DND-41 (cell line): ENCODE results near the gene NFATC3.

Experiments used
- ATAC-seq: fragments of 200-7000 bp; cut with Tn5 transposase; 3 replicates; pipeline ENCODE4 v1.9.1; 2021; ENCODE audit warnings: low read depth; ENCODE audit not compliant: insufficient read depth
- DNase-seq: peaks from one replicate; pipeline ENCODE4 v3.0.0-alpha.2; 2020
- H2AFZ ChIP-seq: 2 replicates; pipeline ENCODE4 v1.6.0; 2012; ENCODE audit warnings: low read depth, low read length
- H3K27ac ChIP-seq: 2 replicates; pipeline ENCODE4 v1.5.1; 2012; ENCODE audit warnings: low read length, inconsistent platforms
- H3K27me3 ChIP-seq: fragments of 200-600 bp; sonication (generic); 2 replicates; pipeline ENCODE4 v1.6.0; 2012; ENCODE audit warnings: low read length, mild to moderate bottlenecking, inconsistent platforms; ENCODE audit not compliant: insufficient read depth, poor library complexity
- H3K36me3 ChIP-seq: 2 replicates; pipeline ENCODE4 v1.5.1; 2012; ENCODE audit warnings: low read length, inconsistent platforms; ENCODE audit not compliant: insufficient read depth
- H3K4me1 ChIP-seq: 2 replicates; pipeline ENCODE4 v1.5.1; 2012; ENCODE audit warnings: mild to moderate bottlenecking, low read length; ENCODE audit not compliant: insufficient read depth
- H3K4me2 ChIP-seq: 2 replicates; pipeline ENCODE4 v1.6.0; 2012; ENCODE audit warnings: mild to moderate bottlenecking, moderate library complexity, low read length, inconsistent platforms; ENCODE audit not compliant: insufficient read depth
- H3K4me3 ChIP-seq, 2 experiments: fragments of 200-600 bp in 1 of 2; shearing (Covaris generic) in 1 of 2; 2 replicates each; pipeline ENCODE4 v1.5.1; 2012 to 2016; ENCODE audit warnings: inconsistent platforms in 2 of 2, low read length in 2 of 2, mild to moderate bottlenecking in 2 of 2, low read depth in 1 of 2, moderate library complexity in 1 of 2
- H3K79me2 ChIP-seq: 2 replicates; pipeline ENCODE4 v1.6.0; 2012; ENCODE audit warnings: low read length, inconsistent platforms; ENCODE audit not compliant: insufficient read depth
- H3K9ac ChIP-seq: 2 replicates; pipeline ENCODE4 v1.6.0; 2012; ENCODE audit warnings: low read depth, mild to moderate bottlenecking, inconsistent platforms, low read length, moderate library complexity
- H3K9me3 ChIP-seq: 2 replicates; pipeline ENCODE4 v1.5.1; 2012; ENCODE audit warnings: low read length, moderate library complexity, mild to moderate bottlenecking, inconsistent platforms; ENCODE audit not compliant: insufficient read depth, severe bottlenecking
- H4K20me1 ChIP-seq: 2 replicates; pipeline ENCODE4 v1.6.0; 2012; ENCODE audit warnings: low read length; ENCODE audit not compliant: insufficient read depth
- CTCF ChIP-seq: IDR thresholded peaks from 2 replicates; pipeline ENCODE4 v1.5.1; 2012; ENCODE audit warnings: borderline replicate concordance, low read length, moderate library complexity, mild to moderate bottlenecking; ENCODE audit not compliant: poor library complexity, severe bottlenecking; ENCODE audit errors: extremely low read depth
- EZH2 ChIP-seq: IDR thresholded peaks from 3 replicates; pipeline ENCODE4 v1.6.1; 2012; ENCODE audit warnings: borderline replicate concordance, low read depth, mild to moderate bottlenecking, moderate library complexity, low read length, inconsistent platforms; ENCODE audit not compliant: severe bottlenecking

NFATC3 gene

DNA sequence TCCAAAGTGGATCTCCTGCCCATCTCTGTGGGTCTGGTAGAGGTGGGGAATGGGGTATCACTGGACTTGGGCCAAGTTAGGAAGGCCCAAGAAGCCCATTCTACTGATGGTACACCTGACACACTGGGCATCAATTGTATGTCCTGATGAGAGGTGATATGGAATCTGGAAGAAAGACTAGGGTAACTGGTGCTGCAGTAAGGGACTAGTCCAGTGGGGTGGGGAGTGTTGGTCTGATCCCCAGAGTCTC is 5.9 kb upstream of the NFATC3 start:
- peak overlapping the region; percentile 31 for H3K9ac ChIP-seq
- H2AFZ ChIP-seq: no peak overlapping the region
- H4K20me1 ChIP-seq: no peaks in the 10 kb centered on the region
- peak overlapping the region; percentile 88 for H3K27ac ChIP-seq
- H3K79me2 ChIP-seq: no peaks in the 10 kb centered on the region
- no peaks in the 10 kb centered on the region for H3K27me3 ChIP-seq
- H3K4me1 ChIP-seq: peaks cover 49% of the 10 kb centered on the region
- ATAC-seq (no peak), DNase-seq (no peak)
- no peaks in the 10 kb centered on the region for H3K9me3 ChIP-seq
- H3K4me2 ChIP-seq: peak overlapping the region; percentile 13; the same call in 1 of the 2 replicates
- H3K4me3 ChIP-seq: no peak overlapping the region
- TF ChIP-seq EZH2: no peak
- peaks cover 42% of the 10 kb centered on the region for H3K36me3 ChIP-seq

- Histone ChIP-seq H3K36me3 (peaks cover 38% of the 10 kb centered on the region), H2AFZ (no peak overlapping the region), H3K9ac (peak overlapping the region; percentile 31), H3K4me1 (peaks cover 49% of the 10 kb centered on the region), H3K27me3 (no peaks in the 10 kb centered on the region), H3K4me3 (no peak overlapping the region; a peak in 1 of 4 replicates), H3K79me2 (no peaks in the 10 kb centered on the region), H3K9me3 (no peaks in the 10 kb centered on the region), H3K27ac (peak overlapping the region; percentile 88), H3K4me2 (peak overlapping the region; percentile 22), H4K20me1 (no peaks in the 10 kb centered on the region)
- TF ChIP-seq EZH2: no peak
- TF ChIP-seq CTCF: no peak
- DNase-seq (peak; percentile 93), ATAC-seq (peak; percentile 56)
These were observed 5.4 kb upstream of the NFATC3 start for GRCh38 chr16:68079626-68080344.

- Histone ChIP-seq H3K27ac (peak overlapping the region; percentile 100), H4K20me1 (peaks cover 9% of the 10 kb centered on the region; the same call in 1 of the 2 replicates), H3K9me3 (no peaks in the 10 kb centered on the region), H3K79me2 (peaks cover 18% of the 10 kb centered on the region), H3K9ac (no peak overlapping the region), H3K27me3 (no peaks in the 10 kb centered on the region), H3K36me3 (peaks cover 20% of the 10 kb centered on the region), H2AFZ (no peak overlapping the region), H3K4me2 (no peak overlapping the region), H3K4me3 (no peak overlapping the region), H3K4me1 (peaks cover 42% of the 10 kb centered on the region)
- no peak for ATAC-seq
- DNase-seq: no peak
- TF ChIP-seq EZH2 (no peak), CTCF (no peak)
These were observed 3.1 kb upstream of the NFATC3 start for GRCh38 chr16:68081861-68082628.

DNA sequence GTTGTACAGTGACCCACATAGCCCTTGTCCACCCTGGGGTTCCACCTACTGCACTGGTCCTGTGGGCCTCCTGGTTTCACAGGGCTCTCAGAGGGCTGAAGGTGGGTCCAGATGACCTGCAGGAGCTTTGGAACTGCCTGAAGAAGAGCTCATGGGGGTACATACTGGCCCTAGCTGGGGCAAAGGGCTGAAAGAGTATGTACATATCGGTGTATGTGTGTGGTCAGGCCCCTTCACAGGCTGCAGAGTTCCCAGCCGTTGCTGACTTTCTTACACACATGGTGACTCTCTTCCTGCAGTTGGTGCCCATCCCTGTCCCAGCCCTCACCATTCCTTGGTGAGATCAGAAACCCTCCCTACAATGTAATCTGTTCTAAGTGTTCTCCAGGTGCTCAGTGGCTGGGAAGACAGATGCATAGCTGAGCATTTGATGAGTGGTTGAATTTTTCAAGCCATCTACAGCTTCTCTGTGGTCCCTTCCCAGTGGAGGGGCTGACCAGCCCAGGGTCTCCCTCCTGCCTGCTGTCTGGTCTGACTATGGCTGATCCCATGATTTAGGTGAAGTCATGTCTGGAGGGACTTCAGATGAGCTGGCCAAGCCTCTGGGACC is 2.4 kb upstream of the NFATC3 start:
- TF ChIP-seq EZH2: no peak
- TF ChIP-seq CTCF: no peak
- Histone ChIP-seq H3K9me3 (no peaks in the 10 kb centered on the region), H3K27ac (peak overlapping the region; percentile 100; the same call in 1 of the 2 replicates), H3K36me3 (peaks cover 16% of the 10 kb centered on the region), H3K4me1 (peaks cover 48% of the 10 kb centered on the region), H3K27me3 (no peaks in the 10 kb centered on the region), H3K79me2 (peaks cover 25% of the 10 kb centered on the region), H2AFZ (no peak overlapping the region), H3K9ac (0 out of 2 replicates have a peak overlapping the region, but pooled peaks have one; percentile 8), H3K4me2 (no peak overlapping the region), H4K20me1 (peaks cover 14% of the 10 kb centered on the region; the same call in 1 of the 2 replicates), H3K4me3 (no peak overlapping the region)
- no peak for ATAC-seq
- DNase-seq: no peak
